Measurements from ENCODE around the gene TMEM200B. TPM values are rescaled to one million over a fixed set of nuclear protein-coding genes. Genes with fewer than 3 reads are reported as not detected.

The TMEM200B gene
- total and polyA plus RNA-seq, 2 of the 4 experiments (the other 2 are of a cell fraction): 4.8 to 6.2 TPM

DNA sequence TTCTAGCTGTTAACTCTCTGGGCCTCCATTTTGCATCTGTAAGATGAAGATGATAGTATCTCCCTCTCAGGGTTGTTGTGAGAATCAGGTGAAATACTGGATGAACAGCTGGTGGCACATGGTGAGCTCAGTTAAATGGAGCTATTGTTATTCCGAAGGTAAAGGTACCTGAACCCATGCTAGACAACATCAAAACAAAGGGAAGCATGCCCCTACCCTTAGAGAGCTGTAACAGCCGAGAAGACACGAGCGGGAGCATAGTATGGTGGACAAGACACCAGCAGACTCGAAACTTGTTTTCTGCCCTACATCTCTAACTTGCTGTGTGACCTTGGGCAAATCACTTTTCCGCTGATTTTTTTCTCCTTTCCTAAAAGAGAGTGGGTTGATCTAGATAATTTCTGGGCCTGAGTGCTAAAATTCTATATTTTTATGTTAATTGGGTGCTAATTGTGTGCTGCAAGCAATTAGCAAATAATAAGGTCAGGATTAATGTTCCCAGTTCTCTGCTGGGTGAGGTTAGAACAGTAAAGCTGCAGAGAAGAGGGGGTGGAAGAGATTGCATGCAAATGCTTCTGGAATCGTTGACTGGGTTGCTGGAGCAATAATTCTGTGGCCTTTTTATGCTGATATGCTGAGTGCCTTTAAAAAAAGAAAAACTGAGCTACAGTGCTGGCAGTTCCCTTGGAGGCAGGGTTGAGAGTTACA lies 10.8 kb downstream of the TMEM200B start:
- intact Hi-C loops (cut with micrococcal nuclease) (no loop called here), dilution Hi-C loops (cut with HindIII; ENCODE audit: low sequenced_read_pairs, unreplicated experiment) (no loop called here), in situ Hi-C loops (cut with MboI; ENCODE audit: low sequenced_read_pairs) (no loop called here)
- no peak overlapping the region for H2BK120ac ChIP-seq (ENCODE audit: low read depth, low read length)
- CTCF ChIA-PET: interaction anchor here (0.6 kb wide), 1 partner anchor 84 kb away, joined by 3 read pairs; no protein-coding TSS in a partner anchor
- no peaks in the 10 kb centered on the region for H3K79me1 ChIP-seq (ENCODE audit: low read depth in 1 of 2, low read length in 2 of 2)
- no peaks in the 10 kb centered on the region for H3K27me3 ChIP-seq (ENCODE audit: control insufficient read depth, insufficient read depth, low read length)
- H4K91ac ChIP-seq (ENCODE audit: insufficient read depth, low read depth, low read length): no peak overlapping the region
- H3K9ac ChIP-seq (ENCODE audit: low read depth, low read length): no peak overlapping the region
- TF ChIP-seq BHLHE40 (IDR thresholded peaks at IDR 0.05; ENCODE audit: low read depth, low read length) (no peak), FOS (IDR thresholded peaks at IDR 0.05; ENCODE audit: low read depth, low read length) (no peak), RCOR1 (IDR thresholded peaks at IDR 0.05; ENCODE audit: insufficient replicate concordance, low read length) (no peak), SMC3 (IDR thresholded peaks at IDR 0.05; ENCODE audit: low read depth, low read length) (no peak), MAZ (IDR thresholded peaks at IDR 0.05; ENCODE audit: borderline replicate concordance, low read depth, low read length) (no peak), NFE2L2 (IDR thresholded peaks at IDR 0.05; ENCODE audit: low read depth, low read length) (no peak), CEBPB (IDR thresholded peaks at IDR 0.05; ENCODE audit: low read depth, low read length) (no peak), CHD1 (IDR thresholded peaks at IDR 0.05; ENCODE audit: low read depth, low read length) (no peak)
- TF ChIP-seq, protein P1, sequence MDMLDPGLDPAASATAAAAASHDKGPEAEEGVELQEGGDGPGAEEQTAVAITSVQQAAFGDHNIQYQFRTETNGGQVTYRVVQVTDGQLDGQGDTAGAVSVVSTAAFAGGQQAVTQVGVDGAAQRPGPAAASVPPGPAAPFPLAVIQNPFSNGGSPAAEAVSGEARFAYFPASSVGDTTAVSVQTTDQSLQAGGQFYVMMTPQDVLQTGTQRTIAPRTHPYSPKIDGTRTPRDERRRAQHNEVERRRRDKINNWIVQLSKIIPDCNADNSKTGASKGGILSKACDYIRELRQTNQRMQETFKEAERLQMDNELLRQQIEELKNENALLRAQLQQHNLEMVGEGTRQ (IDR thresholded peaks at IDR 0.05; ENCODE audit: low read depth, low read length): no peak
- no peaks in the 10 kb centered on the region for H3K36me3 ChIP-seq (ENCODE audit: control insufficient read depth, insufficient read depth, low read length)
- H2BK15ac ChIP-seq (ENCODE audit: low read depth, low read length): no peak overlapping the region
- H4K8ac ChIP-seq (ENCODE audit: low read depth in 2 of 2, low read length in 2 of 2): no peak overlapping the region
- H3K4me1 ChIP-seq (ENCODE audit: control insufficient read depth, insufficient read depth, low read length): no peaks in the 10 kb centered on the region
- no peaks in the 10 kb centered on the region for H4K20me1 ChIP-seq (ENCODE audit: insufficient read depth, low read length)
- no peak overlapping the region for H2AK5ac ChIP-seq (ENCODE audit: low read depth, low read length)
- DNase-seq: no peak
- H3K27ac ChIP-seq (ENCODE audit: insufficient read depth, low read length): no peak overlapping the region
- no peak overlapping the region for H3K56ac ChIP-seq (ENCODE audit: extremely low read depth, insufficient read depth, low read length)
- H2BK5ac ChIP-seq (ENCODE audit: low read depth, low read length, poor library complexity, severe bottlenecking): no peak overlapping the region
- H3K9me1 ChIP-seq (ENCODE audit: insufficient read depth, low read length): no peaks in the 10 kb centered on the region
- H2AK9ac ChIP-seq (replicated peaks; ENCODE audit: low read depth, low read length, poor library complexity): no peak overlapping the region
- POLR2A ChIA-PET (ENCODE audit: unreplicated experiment): interaction anchor here (0.6 kb wide), 1 partner anchor 70 kb away, joined by 3 read pairs; no protein-coding TSS in a partner anchor
- no peaks in the 10 kb centered on the region for H3K9me3 ChIP-seq (ENCODE audit: control insufficient read depth, insufficient read depth, low read length)
- no peak overlapping the region for H3K14ac ChIP-seq (replicated peaks; ENCODE audit: low read depth, low read length)
- no peak overlapping the region for H3K23ac ChIP-seq (ENCODE audit: low read depth, low read length)
- H3K4me3 ChIP-seq (ENCODE audit: insufficient read depth, low read depth, low read length): no peak overlapping the region
- no peak overlapping the region for H2BK20ac ChIP-seq (ENCODE audit: low read depth, low read length)
- H4K5ac ChIP-seq (ENCODE audit: low read depth, low read length): no peak overlapping the region
- H3K18ac ChIP-seq (ENCODE audit: low read depth, low read length): no peak overlapping the region
- no peak overlapping the region for H3K4ac ChIP-seq (ENCODE audit: low read depth, low read length)
- H2AFZ ChIP-seq (replicated peaks; ENCODE audit: low read length, poor library complexity): no peak overlapping the region
- no peak overlapping the region for H3K4me2 ChIP-seq (ENCODE audit: low read depth, low read length)
- no CpG with 5 or more reads among the region's 7 CpGs for WGBS, 2 experiments (ENCODE audit: extremely low coverage in 2 of 2, insufficient read length in 1 of 2)
- BruUV-seq (replicated peaks): no TSS peak
- no peak for ATAC-seq (ENCODE audit: low read depth)

Data from IMR-90 (cell line).